Endothelial cell of umbilical vein (primary cell): ENCODE data around the gene ZNF835.

ENCODE experiments used
- CTCF ChIP-seq, 2 donors: IDR thresholded peaks; 1 replicate in 1 of 2; 2 replicates in 1 of 2; pipeline ENCODE4 v1.5.1; 2011; ENCODE audit warnings: low read length in 2 of 2, mild to moderate bottlenecking in 2 of 2, moderate library complexity in 2 of 2, control low read depth in 1 of 2, inconsistent platforms in 1 of 2, low read depth in 1 of 2; ENCODE audit not compliant: insufficient read depth in 1 of 2; ENCODE audit errors: extremely low read depth in 1 of 2
- POLR2AphosphoS5 ChIP-seq: IDR thresholded peaks from 2 replicates; pipeline ENCODE4 v1.6.1; 2012; ENCODE audit warnings: low read depth, mild to moderate bottlenecking, control low read depth, low read length, moderate library complexity; ENCODE audit not compliant: insufficient read depth

- no peak for TF ChIP-seq CTCF (IDR thresholded peaks at IDR 0.05; ENCODE audit: extremely low read depth in 1 of 2, insufficient read depth in 1 of 2, low read depth in 1 of 2, low read length in 2 of 2)
- no peak for TF ChIP-seq POLR2AphosphoS5
Observed at GRCh38 chr19:56664511-56664910, 7.0 kb downstream of the ZNF835 start.
